IPS DF 19.7 (cell line): ENCODE measurements around the gene WDR45.

Source experiments
- DNase-seq: peaks from one replicate; pipeline ENCODE4 v3.0.0-alpha.2; 2013; ENCODE audit warnings: low read depth, low spot score

WDR45 gene

GRCh38 chrX:49043220-49043986 is 36.3 kb downstream of the WDR45 start, which contains the start of gene TFE3:
Gene TFE3 (minus strand): TSS chrX:49043357. CDS start chrX:49043226, 131 bp downstream.
- DNase-seq: no peak

- no peak for DNase-seq
Observed at GRCh38 chrX:49042581-49043219, 37.0 kb downstream of the WDR45 start.

GRCh38 chrX:49041744-49042580 is 37.7 kb downstream of the WDR45 start:
- no peak for DNase-seq

GRCh38 chrX:49040376-49040955 is 39.2 kb downstream of the WDR45 start:
- DNase-seq: no peak

- DNase-seq: peak; percentile 90
Observed at GRCh38 chrX:49039598-49040375, 39.9 kb downstream of the WDR45 start.

GRCh38 chrX:49037883-49038475 is 41.7 kb downstream of the WDR45 start:
- no peak for DNase-seq

- DNase-seq: no peak
Observed at GRCh38 chrX:49030283-49030682, 49.4 kb downstream of the WDR45 start.

- no peak for DNase-seq
Observed at GRCh38 chrX:49029876-49030275, 49.8 kb downstream of the WDR45 start.
